ENCODE data around the gene MEGF10.

DNA sequence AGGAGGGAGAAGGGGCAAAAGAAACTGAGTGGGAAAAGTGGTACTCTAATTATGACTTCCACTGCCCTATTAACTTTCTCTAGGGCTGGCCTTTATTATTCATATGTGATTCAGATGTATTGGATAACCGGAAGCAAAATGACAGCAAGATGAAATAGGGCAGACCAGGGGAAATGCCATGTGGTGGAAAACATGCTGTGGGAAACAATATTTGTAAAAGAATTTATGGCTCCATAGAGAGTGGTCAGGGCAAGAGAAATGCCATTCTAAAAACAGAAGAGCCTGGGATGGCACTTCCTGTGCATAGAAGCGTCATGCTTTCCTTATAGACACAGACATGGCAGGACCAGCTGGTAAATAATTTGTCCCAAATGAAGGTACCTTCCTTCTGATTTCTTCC is 67.7 kb downstream of the MEGF10 start:
- TF ChIP-seq, protein P1, sequence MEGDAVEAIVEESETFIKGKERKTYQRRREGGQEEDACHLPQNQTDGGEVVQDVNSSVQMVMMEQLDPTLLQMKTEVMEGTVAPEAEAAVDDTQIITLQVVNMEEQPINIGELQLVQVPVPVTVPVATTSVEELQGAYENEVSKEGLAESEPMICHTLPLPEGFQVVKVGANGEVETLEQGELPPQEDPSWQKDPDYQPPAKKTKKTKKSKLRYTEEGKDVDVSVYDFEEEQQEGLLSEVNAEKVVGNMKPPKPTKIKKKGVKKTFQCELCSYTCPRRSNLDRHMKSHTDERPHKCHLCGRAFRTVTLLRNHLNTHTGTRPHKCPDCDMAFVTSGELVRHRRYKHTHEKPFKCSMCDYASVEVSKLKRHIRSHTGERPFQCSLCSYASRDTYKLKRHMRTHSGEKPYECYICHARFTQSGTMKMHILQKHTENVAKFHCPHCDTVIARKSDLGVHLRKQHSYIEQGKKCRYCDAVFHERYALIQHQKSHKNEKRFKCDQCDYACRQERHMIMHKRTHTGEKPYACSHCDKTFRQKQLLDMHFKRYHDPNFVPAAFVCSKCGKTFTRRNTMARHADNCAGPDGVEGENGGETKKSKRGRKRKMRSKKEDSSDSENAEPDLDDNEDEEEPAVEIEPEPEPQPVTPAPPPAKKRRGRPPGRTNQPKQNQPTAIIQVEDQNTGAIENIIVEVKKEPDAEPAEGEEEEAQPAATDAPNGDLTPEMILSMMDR (IDR thresholded peaks at IDR 0.05 in 2 of 3, conservative IDR thresholded peaks at IDR 0.05 in 1 of 3; ENCODE audit: control insufficient read depth in 2 of 3, extremely low read depth in 1 of 3, insufficient read depth in 1 of 3, low read depth in 3 of 3, low read length in 3 of 3), result no peak
- TF ChIP-seq POLR2AphosphoS2 (IDR thresholded peaks at IDR 0.05; ENCODE audit: low read depth, low read length) (no peak), SP1 (IDR thresholded peaks at IDR 0.05; ENCODE audit: low read depth, low read length) (no peak), EZH2 (IDR thresholded peaks at IDR 0.05; ENCODE audit: borderline replicate concordance, control insufficient read depth, low read depth, low read length) (no peak), TAF1 (IDR thresholded peaks at IDR 0.05; ENCODE audit: borderline replicate concordance, low read depth, low read length) (no peak), RCOR1 (conservative IDR thresholded peaks at IDR 0.05; ENCODE audit: low read depth, low read length) (no peak), SREBF2 (IDR thresholded peaks at IDR 0.05; ENCODE audit: low read length) (no peak), MTA2 (IDR thresholded peaks at IDR 0.05; ENCODE audit: low read depth) (no peak), YY1 (IDR thresholded peaks at IDR 0.05; ENCODE audit: low read depth, low read length) (no peak)
- TF ChIP-seq, protein P2, sequence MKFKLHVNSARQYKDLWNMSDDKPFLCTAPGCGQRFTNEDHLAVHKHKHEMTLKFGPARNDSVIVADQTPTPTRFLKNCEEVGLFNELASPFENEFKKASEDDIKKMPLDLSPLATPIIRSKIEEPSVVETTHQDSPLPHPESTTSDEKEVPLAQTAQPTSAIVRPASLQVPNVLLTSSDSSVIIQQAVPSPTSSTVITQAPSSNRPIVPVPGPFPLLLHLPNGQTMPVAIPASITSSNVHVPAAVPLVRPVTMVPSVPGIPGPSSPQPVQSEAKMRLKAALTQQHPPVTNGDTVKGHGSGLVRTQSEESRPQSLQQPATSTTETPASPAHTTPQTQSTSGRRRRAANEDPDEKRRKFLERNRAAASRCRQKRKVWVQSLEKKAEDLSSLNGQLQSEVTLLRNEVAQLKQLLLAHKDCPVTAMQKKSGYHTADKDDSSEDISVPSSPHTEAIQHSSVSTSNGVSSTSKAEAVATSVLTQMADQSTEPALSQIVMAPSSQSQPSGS (IDR thresholded peaks at IDR 0.05; ENCODE audit: low read length), result no peak
- TF ChIP-seq, protein P3, sequence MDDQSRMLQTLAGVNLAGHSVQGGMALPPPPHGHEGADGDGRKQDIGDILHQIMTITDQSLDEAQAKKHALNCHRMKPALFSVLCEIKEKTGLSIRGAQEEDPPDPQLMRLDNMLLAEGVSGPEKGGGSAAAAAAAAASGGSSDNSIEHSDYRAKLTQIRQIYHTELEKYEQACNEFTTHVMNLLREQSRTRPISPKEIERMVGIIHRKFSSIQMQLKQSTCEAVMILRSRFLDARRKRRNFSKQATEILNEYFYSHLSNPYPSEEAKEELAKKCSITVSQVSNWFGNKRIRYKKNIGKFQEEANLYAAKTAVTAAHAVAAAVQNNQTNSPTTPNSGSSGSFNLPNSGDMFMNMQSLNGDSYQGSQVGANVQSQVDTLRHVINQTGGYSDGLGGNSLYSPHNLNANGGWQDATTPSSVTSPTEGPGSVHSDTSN (IDR thresholded peaks at IDR 0.05; ENCODE audit: insufficient replicate concordance, low read depth, low read length), result no peak
- TF ChIP-seq, protein P4, sequence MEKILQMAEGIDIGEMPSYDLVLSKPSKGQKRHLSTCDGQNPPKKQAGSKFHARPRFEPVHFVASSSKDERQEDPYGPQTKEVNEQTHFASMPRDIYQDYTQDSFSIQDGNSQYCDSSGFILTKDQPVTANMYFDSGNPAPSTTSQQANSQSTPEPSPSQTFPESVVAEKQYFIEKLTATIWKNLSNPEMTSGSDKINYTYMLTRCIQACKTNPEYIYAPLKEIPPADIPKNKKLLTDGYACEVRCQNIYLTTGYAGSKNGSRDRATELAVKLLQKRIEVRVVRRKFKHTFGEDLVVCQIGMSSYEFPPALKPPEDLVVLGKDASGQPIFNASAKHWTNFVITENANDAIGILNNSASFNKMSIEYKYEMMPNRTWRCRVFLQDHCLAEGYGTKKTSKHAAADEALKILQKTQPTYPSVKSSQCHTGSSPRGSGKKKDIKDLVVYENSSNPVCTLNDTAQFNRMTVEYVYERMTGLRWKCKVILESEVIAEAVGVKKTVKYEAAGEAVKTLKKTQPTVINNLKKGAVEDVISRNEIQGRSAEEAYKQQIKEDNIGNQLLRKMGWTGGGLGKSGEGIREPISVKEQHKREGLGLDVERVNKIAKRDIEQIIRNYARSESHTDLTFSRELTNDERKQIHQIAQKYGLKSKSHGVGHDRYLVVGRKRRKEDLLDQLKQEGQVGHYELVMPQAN (conservative IDR thresholded peaks at IDR 0.05), result no peak
- TF ChIP-seq, protein P5, sequence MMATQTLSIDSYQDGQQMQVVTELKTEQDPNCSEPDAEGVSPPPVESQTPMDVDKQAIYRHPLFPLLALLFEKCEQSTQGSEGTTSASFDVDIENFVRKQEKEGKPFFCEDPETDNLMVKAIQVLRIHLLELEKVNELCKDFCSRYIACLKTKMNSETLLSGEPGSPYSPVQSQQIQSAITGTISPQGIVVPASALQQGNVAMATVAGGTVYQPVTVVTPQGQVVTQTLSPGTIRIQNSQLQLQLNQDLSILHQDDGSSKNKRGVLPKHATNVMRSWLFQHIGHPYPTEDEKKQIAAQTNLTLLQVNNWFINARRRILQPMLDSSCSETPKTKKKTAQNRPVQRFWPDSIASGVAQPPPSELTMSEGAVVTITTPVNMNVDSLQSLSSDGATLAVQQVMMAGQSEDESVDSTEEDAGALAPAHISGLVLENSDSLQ (IDR thresholded peaks at IDR 0.05), result no peak
- TF ChIP-seq, protein P6, sequence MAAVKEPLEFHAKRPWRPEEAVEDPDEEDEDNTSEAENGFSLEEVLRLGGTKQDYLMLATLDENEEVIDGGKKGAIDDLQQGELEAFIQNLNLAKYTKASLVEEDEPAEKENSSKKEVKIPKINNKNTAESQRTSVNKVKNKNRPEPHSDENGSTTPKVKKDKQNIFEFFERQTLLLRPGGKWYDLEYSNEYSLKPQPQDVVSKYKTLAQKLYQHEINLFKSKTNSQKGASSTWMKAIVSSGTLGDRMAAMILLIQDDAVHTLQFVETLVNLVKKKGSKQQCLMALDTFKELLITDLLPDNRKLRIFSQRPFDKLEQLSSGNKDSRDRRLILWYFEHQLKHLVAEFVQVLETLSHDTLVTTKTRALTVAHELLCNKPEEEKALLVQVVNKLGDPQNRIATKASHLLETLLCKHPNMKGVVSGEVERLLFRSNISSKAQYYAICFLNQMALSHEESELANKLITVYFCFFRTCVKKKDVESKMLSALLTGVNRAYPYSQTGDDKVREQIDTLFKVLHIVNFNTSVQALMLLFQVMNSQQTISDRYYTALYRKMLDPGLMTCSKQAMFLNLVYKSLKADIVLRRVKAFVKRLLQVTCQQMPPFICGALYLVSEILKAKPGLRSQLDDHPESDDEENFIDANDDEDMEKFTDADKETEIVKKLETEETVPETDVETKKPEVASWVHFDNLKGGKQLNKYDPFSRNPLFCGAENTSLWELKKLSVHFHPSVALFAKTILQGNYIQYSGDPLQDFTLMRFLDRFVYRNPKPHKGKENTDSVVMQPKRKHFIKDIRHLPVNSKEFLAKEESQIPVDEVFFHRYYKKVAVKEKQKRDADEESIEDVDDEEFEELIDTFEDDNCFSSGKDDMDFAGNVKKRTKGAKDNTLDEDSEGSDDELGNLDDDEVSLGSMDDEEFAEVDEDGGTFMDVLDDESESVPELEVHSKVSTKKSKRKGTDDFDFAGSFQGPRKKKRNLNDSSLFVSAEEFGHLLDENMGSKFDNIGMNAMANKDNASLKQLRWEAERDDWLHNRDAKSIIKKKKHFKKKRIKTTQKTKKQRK (IDR thresholded peaks at IDR 0.05; ENCODE audit: low read depth, low read length), result no peak
